Stimulated activated memory B cell treated with anti-CD40 and anti-IgM and Interleukin-4, amounts not matched to agents 10 μg/mL and 1 μg/mL and 100 μg/mL, for 72 hours (primary cell): ENCODE results near the gene ADAM8.
A peak's percentile ranks its signal among the peaks of the same experiment; 100 is the strongest.
"Not testable (repeated sequence)": the region's sequence is repeated elsewhere in the genome, so short reads cannot be mapped to it uniquely, and the experiment has no call there.

Experiments used
- ATAC-seq: fragments of 150-1000 bp; cut with Tn5 transposase; 2 replicates; pipeline ENCODE4 v1.10.0; 2021
- H3K27ac Mint-ChIP-seq: one replicate; pipeline ENCODE4 v1.8.0; 2022; ENCODE audit warnings: mild to moderate bottlenecking, mixed read lengths
- H3K27me3 Mint-ChIP-seq: one replicate; pipeline ENCODE4 v1.8.0; 2022; ENCODE audit warnings: mixed read lengths
- H3K36me3 Mint-ChIP-seq: one replicate; pipeline ENCODE4 v1.8.0; 2022; ENCODE audit warnings: mixed read lengths
- H3K4me1 Mint-ChIP-seq: one replicate; pipeline ENCODE4 v1.8.0; 2022; ENCODE audit warnings: mixed read lengths
- H3K4me3 Mint-ChIP-seq: one replicate; pipeline ENCODE4 v1.8.0; 2022; ENCODE audit warnings: mild to moderate bottlenecking, moderate library complexity, mixed read lengths
- H3K9me3 Mint-ChIP-seq: one replicate; pipeline ENCODE4 v1.8.0; 2022; ENCODE audit warnings: mixed read lengths

ADAM8 gene

GRCh38 chr10:133243593-133243992 lies 33.1 kb downstream of the ADAM8 start:
- ATAC-seq, result no peak
- no peaks in the 10 kb centered on the region for H3K36me3 Mint-ChIP-seq
- no peak overlapping the region for H3K4me3 Mint-ChIP-seq
- H3K27ac Mint-ChIP-seq, result no peak overlapping the region
- peaks cover 28% of the 10 kb centered on the region for H3K27me3 Mint-ChIP-seq
- no peaks in the 10 kb centered on the region for H3K9me3 Mint-ChIP-seq
- H3K4me1 Mint-ChIP-seq, result peaks cover 46% of the 10 kb centered on the region

GRCh38 chr10:133242611-133243356 lies 33.9 kb downstream of the ADAM8 start:
- Mint-ChIP-seq H3K36me3 (no peaks in the 10 kb centered on the region), H3K4me3 (peak overlapping the region; percentile 45), H3K27ac (no peak overlapping the region), H3K4me1 (peaks cover 46% of the 10 kb centered on the region), H3K27me3 (peaks cover 32% of the 10 kb centered on the region), H3K9me3 (no peaks in the 10 kb centered on the region)
- no peak for ATAC-seq

GRCh38 chr10:133241501-133242205 lies 35.0 kb downstream of the ADAM8 start:
- H3K4me3 Mint-ChIP-seq, result peak overlapping the region; percentile 57
- no peaks in the 10 kb centered on the region for H3K36me3 Mint-ChIP-seq
- peak overlapping the region; percentile 6 for H3K27ac Mint-ChIP-seq
- H3K27me3 Mint-ChIP-seq, result peaks cover 30% of the 10 kb centered on the region
- H3K4me1 Mint-ChIP-seq, result peaks cover 47% of the 10 kb centered on the region
- peak; percentile 54 for ATAC-seq
- no peaks in the 10 kb centered on the region for H3K9me3 Mint-ChIP-seq

- no peak overlapping the region for H3K27ac Mint-ChIP-seq
- H3K36me3 Mint-ChIP-seq, result no peaks in the 10 kb centered on the region
- no peak overlapping the region for H3K4me3 Mint-ChIP-seq
- peaks cover 42% of the 10 kb centered on the region for H3K27me3 Mint-ChIP-seq
- H3K4me1 Mint-ChIP-seq, result peaks cover 58% of the 10 kb centered on the region
- no peak for ATAC-seq
- no peaks in the 10 kb centered on the region for H3K9me3 Mint-ChIP-seq
Measured at GRCh38 chr10:133239990-133240389, 36.7 kb downstream of the ADAM8 start.

GRCh38 chr10:133238466-133238804 lies 38.2 kb downstream of the ADAM8 start:
- H3K4me1 Mint-ChIP-seq, result peaks cover 60% of the 10 kb centered on the region
- no peak overlapping the region for H3K27ac Mint-ChIP-seq
- no peaks in the 10 kb centered on the region for H3K36me3 Mint-ChIP-seq
- no peak for ATAC-seq
- H3K4me3 Mint-ChIP-seq, result no peak overlapping the region
- H3K27me3 Mint-ChIP-seq, result peaks cover 57% of the 10 kb centered on the region
- H3K9me3 Mint-ChIP-seq, result no peaks in the 10 kb centered on the region

GRCh38 chr10:133237588-133238465 lies 38.8 kb downstream of the ADAM8 start, which contains the start of gene VENTX:
Gene VENTX (plus strand): TSS chr10:133237855. CDS start chr10:133237915, 60 bp downstream.
- peak within 1 kb of the TSS; percentile 46 for H3K4me3 Mint-ChIP-seq
- peaks cover 63% of the 10 kb centered on the region for H3K27me3 Mint-ChIP-seq
- no peak within 1 kb of the TSS for H3K27ac Mint-ChIP-seq
- no peak for ATAC-seq
- peaks cover 55% of the 10 kb centered on the region for H3K4me1 Mint-ChIP-seq
- H3K9me3 Mint-ChIP-seq, result no peaks in the 10 kb centered on the region
- no peaks in the 10 kb centered on the region for H3K36me3 Mint-ChIP-seq

GRCh38 chr10:133237241-133237587 lies 39.5 kb downstream of the ADAM8 start:
- peak overlapping the region; percentile 46 for H3K4me3 Mint-ChIP-seq
- H3K27ac Mint-ChIP-seq, result no peak overlapping the region
- no peaks in the 10 kb centered on the region for H3K36me3 Mint-ChIP-seq
- peaks cover 49% of the 10 kb centered on the region for H3K4me1 Mint-ChIP-seq
- no peaks in the 10 kb centered on the region for H3K9me3 Mint-ChIP-seq
- ATAC-seq, result no peak
- peaks cover 69% of the 10 kb centered on the region for H3K27me3 Mint-ChIP-seq

GRCh38 chr10:133236401-133237240 lies 40.0 kb downstream of the ADAM8 start:
- Mint-ChIP-seq H3K27me3 (peaks cover 75% of the 10 kb centered on the region), H3K27ac (no peak overlapping the region), H3K4me3 (no peak overlapping the region), H3K9me3 (no peaks in the 10 kb centered on the region), H3K36me3 (no peaks in the 10 kb centered on the region), H3K4me1 (peaks cover 43% of the 10 kb centered on the region)
- ATAC-seq, result no peak

GRCh38 chr10:133235932-133236331 lies 40.7 kb downstream of the ADAM8 start:
- no peak for ATAC-seq
- Mint-ChIP-seq H3K36me3 (no peaks in the 10 kb centered on the region), H3K4me3 (peak overlapping the region; percentile 41), H3K4me1 (peaks cover 36% of the 10 kb centered on the region), H3K27ac (peak overlapping the region; percentile 46), H3K9me3 (no peaks in the 10 kb centered on the region), H3K27me3 (peaks cover 82% of the 10 kb centered on the region)

- ATAC-seq, result no peak
- Mint-ChIP-seq H3K9me3 (no peaks in the 10 kb centered on the region), H3K4me3 (peak overlapping the region; percentile 69), H3K27me3 (peaks cover 85% of the 10 kb centered on the region), H3K27ac (peak overlapping the region; percentile 57), H3K4me1 (peaks cover 30% of the 10 kb centered on the region), H3K36me3 (no peaks in the 10 kb centered on the region)
Measured at GRCh38 chr10:133235265-133235855, 41.3 kb downstream of the ADAM8 start.

- ATAC-seq, H3K9me3 Mint-ChIP-seq: not testable (repeated sequence)
Measured at GRCh38 chr10:133234796-133235195, 41.9 kb downstream of the ADAM8 start.

GRCh38 chr10:133231946-133232574 lies 44.6 kb downstream of the ADAM8 start:
- no peak overlapping the region for H3K4me3 Mint-ChIP-seq
- peaks cover 19% of the 10 kb centered on the region for H3K4me1 Mint-ChIP-seq

More at GRCh38 chr10:133234796-133235195, 41.9 kb downstream of the ADAM8 start:
- not testable (repeated sequence) for H3K36me3 Mint-ChIP-seq
- H3K4me1 Mint-ChIP-seq, result peaks cover 30% of the 10 kb centered on the region
- peak overlapping the region; percentile 57 for H3K27ac Mint-ChIP-seq
- H3K27me3 Mint-ChIP-seq, result peaks cover 84% of the 10 kb centered on the region
- peak overlapping the region; percentile 69 for H3K4me3 Mint-ChIP-seq

GRCh38 chr10:133231244-133231945 lies 45.3 kb downstream of the ADAM8 start:
- H3K4me3 Mint-ChIP-seq, result peak overlapping the region; percentile 69
- H3K36me3 Mint-ChIP-seq, result no peaks in the 10 kb centered on the region
- no peak for ATAC-seq
- H3K9me3 Mint-ChIP-seq, result no peaks in the 10 kb centered on the region
- H3K27me3 Mint-ChIP-seq, result peaks cover 89% of the 10 kb centered on the region
- H3K4me1 Mint-ChIP-seq, result peaks cover 26% of the 10 kb centered on the region
- H3K27ac Mint-ChIP-seq, result no peak overlapping the region

More at GRCh38 chr10:133231946-133232574, 44.6 kb downstream of the ADAM8 start:
- peaks cover 84% of the 10 kb centered on the region for H3K27me3 Mint-ChIP-seq
- no peak overlapping the region for H3K27ac Mint-ChIP-seq
- no peak for ATAC-seq
- no peaks in the 10 kb centered on the region for H3K9me3 Mint-ChIP-seq
- no peaks in the 10 kb centered on the region for H3K36me3 Mint-ChIP-seq
